Activated B cell treated with CpG ODN at 0.5 μM for 24 hours (primary cell): ENCODE data around the gene C19orf67. TPM values are rescaled to one million over a fixed set of nuclear protein-coding genes. Genes with fewer than 3 reads are reported as not detected.

Source experiments
- ATAC-seq: fragments of 200-7000 bp; cut with Tn5 transposase; one replicate; pipeline ENCODE4 v1.10.0; 2021; ENCODE audit warnings: low read depth, mild to moderate bottlenecking, moderate library complexity
- CTCF ChIA-PET: fragments of 350-600 bp; sonication (Branson Sonifier 250); formaldehyde crosslinking; loops from one replicate; lab custom pipeline; 2021; ENCODE audit warnings: antibody characterized with exemption; lab: Charles Lee
- POLR2A ChIA-PET: fragments of 350-600 bp; sonication (Branson Sonifier 250); formaldehyde crosslinking; loops from one replicate; lab custom pipeline; 2021; ENCODE audit warnings: antibody characterized with exemption; lab: Charles Lee
- DNase-seq: peaks from one replicate; pipeline ENCODE4 v3.0.0; 2022
- H3K27ac Mint-ChIP-seq: one replicate; pipeline ENCODE4 v1.8.0; 2020; ENCODE audit warnings: mixed read lengths
- H3K27me3 Mint-ChIP-seq: one replicate; pipeline ENCODE4 v1.8.0; 2021; ENCODE audit warnings: mixed read lengths
- H3K36me3 Mint-ChIP-seq: one replicate; pipeline ENCODE4 v1.8.0; 2021; ENCODE audit warnings: low read depth, mixed read lengths
- H3K4me1 Mint-ChIP-seq: one replicate; pipeline ENCODE4 v1.8.0; 2021; ENCODE audit warnings: mixed read lengths
- H3K4me3 Mint-ChIP-seq: one replicate; pipeline ENCODE4 v1.8.0; 2020; ENCODE audit warnings: mild to moderate bottlenecking, mixed read lengths
- H3K9me3 Mint-ChIP-seq: one replicate; pipeline ENCODE4 v1.8.0; 2020; ENCODE audit warnings: mixed read lengths
- intact Hi-C: fragments of 100-400 bp; cut with micrococcal nuclease; formaldehyde crosslinking; loops from one replicate; pipeline ENCODE4 v1.15.1; 2024
- total RNA-seq: library from RNA; stranded (reverse); gene quantifications from 2 replicates; pipeline ENCODE4 v1.2.3, GENCODE V29; 2022
- TF ChIP-seq, protein P1 (sequence below): fragments of 200-600 bp; IDR thresholded peaks from one replicate; pipeline ENCODE4 v1.8.0; 2022; ENCODE audit warnings: antibody characterized with exemption, mild to moderate bottlenecking

Gene C19orf67
- total RNA-seq, 1 donor from 2014 or later: not detected

GRCh38 chr19:14063105-14063504 is 22.5 kb downstream of the C19orf67 start:
- no peak overlapping the region for H3K4me3 Mint-ChIP-seq
- CTCF ChIA-PET: no interaction called here
- H3K36me3 Mint-ChIP-seq: no peaks in the 10 kb centered on the region
- no peak for ATAC-seq
- H3K4me1 Mint-ChIP-seq: peaks cover 9% of the 10 kb centered on the region
- TF ChIP-seq, protein P1, sequence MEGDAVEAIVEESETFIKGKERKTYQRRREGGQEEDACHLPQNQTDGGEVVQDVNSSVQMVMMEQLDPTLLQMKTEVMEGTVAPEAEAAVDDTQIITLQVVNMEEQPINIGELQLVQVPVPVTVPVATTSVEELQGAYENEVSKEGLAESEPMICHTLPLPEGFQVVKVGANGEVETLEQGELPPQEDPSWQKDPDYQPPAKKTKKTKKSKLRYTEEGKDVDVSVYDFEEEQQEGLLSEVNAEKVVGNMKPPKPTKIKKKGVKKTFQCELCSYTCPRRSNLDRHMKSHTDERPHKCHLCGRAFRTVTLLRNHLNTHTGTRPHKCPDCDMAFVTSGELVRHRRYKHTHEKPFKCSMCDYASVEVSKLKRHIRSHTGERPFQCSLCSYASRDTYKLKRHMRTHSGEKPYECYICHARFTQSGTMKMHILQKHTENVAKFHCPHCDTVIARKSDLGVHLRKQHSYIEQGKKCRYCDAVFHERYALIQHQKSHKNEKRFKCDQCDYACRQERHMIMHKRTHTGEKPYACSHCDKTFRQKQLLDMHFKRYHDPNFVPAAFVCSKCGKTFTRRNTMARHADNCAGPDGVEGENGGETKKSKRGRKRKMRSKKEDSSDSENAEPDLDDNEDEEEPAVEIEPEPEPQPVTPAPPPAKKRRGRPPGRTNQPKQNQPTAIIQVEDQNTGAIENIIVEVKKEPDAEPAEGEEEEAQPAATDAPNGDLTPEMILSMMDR: no peak
- intact Hi-C loops: no loop called here
- POLR2A ChIA-PET: no interaction called here
- no peaks in the 10 kb centered on the region for H3K9me3 Mint-ChIP-seq
- peaks cover 28% of the 10 kb centered on the region for H3K27me3 Mint-ChIP-seq
- H3K27ac Mint-ChIP-seq: no peak overlapping the region
- DNase-seq: no peak

DNA sequence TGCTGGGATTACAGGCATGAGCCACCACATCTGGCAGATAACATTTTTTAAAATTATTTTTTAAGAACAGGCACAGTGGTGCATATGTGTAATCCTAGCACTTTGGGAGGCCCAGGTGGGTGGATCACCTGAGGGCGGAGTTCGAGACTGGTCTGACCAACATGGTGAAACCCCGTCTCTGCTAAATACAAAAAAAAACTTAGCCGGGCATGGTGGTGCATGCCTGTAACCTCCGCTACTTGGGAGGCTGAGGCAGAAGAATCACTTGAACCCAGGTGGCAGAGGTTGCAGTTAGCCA is 23.1 kb downstream of the C19orf67 start:
- H3K4me3 Mint-ChIP-seq: no peak overlapping the region
- no peaks in the 10 kb centered on the region for H3K9me3 Mint-ChIP-seq
- intact Hi-C loops: no loop called here
- ATAC-seq (no peak), DNase-seq (no peak)
- no peaks in the 10 kb centered on the region for H3K36me3 Mint-ChIP-seq
- ChIA-PET POLR2A (no interaction called here), CTCF (no interaction called here)
- H3K27me3 Mint-ChIP-seq: peaks cover 33% of the 10 kb centered on the region
- H3K4me1 Mint-ChIP-seq: peaks cover 15% of the 10 kb centered on the region
- H3K27ac Mint-ChIP-seq: no peak overlapping the region
- TF ChIP-seq, protein P1: no peak

DNA sequence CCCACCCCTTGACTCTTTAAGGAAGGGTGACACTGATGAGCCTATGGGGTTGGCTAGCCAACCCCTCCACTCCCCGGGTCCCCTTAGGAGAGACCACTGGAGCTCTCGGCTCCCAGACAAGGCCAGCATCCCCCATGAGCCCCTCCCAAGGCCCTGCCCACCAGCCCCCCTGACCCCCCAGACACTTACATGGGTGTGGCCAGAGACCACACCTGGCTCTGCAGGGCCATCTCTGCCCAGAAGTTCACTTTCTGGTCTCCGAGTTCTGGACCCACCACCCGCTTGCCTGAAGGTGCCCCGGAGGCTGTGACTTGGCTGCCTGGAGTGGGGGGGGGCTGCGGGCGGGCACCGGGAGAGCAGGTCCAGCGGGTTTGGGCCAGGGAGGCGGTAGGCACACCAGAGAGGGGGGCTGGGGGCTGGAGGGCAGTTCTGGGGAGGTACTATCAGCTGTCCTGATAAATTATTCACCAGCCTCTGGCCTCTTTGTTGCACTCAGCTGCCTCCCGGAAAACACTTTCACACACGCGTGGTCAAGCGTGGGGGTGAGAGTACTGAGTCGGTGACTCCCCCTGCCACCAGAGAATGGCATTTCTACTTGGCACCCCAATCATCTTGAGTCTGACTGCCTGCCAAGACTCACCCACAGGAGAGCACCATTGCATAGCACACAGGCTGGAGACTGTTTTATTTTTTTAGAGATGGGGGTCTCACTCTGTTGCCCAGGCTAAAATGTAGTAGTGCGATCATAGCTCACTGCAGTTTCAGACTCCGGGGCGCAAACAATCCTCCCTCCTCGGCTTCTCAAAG is 23.6 kb downstream of the C19orf67 start, which contains the start of gene PALM3:
TSS of gene PALM3 (minus strand) at position 326 of the 807 bp plus-strand sequence. CDS start at position 230, 96 bp downstream.
- H3K9me3 Mint-ChIP-seq: no peaks in the 10 kb centered on the region
- H3K4me3 Mint-ChIP-seq: no peak within 1 kb of the TSS
- ATAC-seq: no peak
- intact Hi-C loops: no loop called here
- peaks cover 16% of the 10 kb centered on the region for H3K4me1 Mint-ChIP-seq
- peaks cover 36% of the 10 kb centered on the region for H3K27me3 Mint-ChIP-seq
- no peaks in the 10 kb centered on the region for H3K36me3 Mint-ChIP-seq
- H3K27ac Mint-ChIP-seq: no peak within 1 kb of the TSS
- ChIA-PET CTCF (no interaction called here), POLR2A (no interaction called here)
- no peak for DNase-seq
- TF ChIP-seq, protein P1: no peak

GRCh38 chr19:14061081-14061749 is 24.4 kb downstream of the C19orf67 start:
- H3K4me3 Mint-ChIP-seq: no peak overlapping the region
- DNase-seq (no peak), ATAC-seq (no peak)
- TF ChIP-seq, protein P1: no peak
- peaks cover 39% of the 10 kb centered on the region for H3K27me3 Mint-ChIP-seq
- H3K36me3 Mint-ChIP-seq: no peaks in the 10 kb centered on the region
- peaks cover 18% of the 10 kb centered on the region for H3K4me1 Mint-ChIP-seq
- POLR2A ChIA-PET: interaction anchor here (0.6 kb wide), 1 partner anchor 886 kb away, joined by 3 read pairs; no protein-coding TSS in a partner anchor
- intact Hi-C loops: no loop called here
- no peaks in the 10 kb centered on the region for H3K9me3 Mint-ChIP-seq
- H3K27ac Mint-ChIP-seq: no peak overlapping the region
- CTCF ChIA-PET: interaction anchor here (1.1 to 1.2 kb wide), 2 partner anchors 56 to 75 kb away, joined by 3 read pairs; partner anchors contain the start of genes ASF1B and PRKACA

GRCh38 chr19:14059652-14060155 is 25.9 kb downstream of the C19orf67 start:
- CTCF ChIA-PET: interaction anchor here (1.1 to 1.5 kb wide), 11 partner anchors 9 to 178 kb away, joined by 3 to 9 read pairs (median 4); partner anchors contain the start of genes IL27RA, MISP3 and PRKACA
- peaks cover 18% of the 10 kb centered on the region for H3K4me1 Mint-ChIP-seq
- H3K27me3 Mint-ChIP-seq: peaks cover 39% of the 10 kb centered on the region
- H3K9me3 Mint-ChIP-seq: no peaks in the 10 kb centered on the region
- POLR2A ChIA-PET: interaction anchor here (0.8 to 1.6 kb wide), 2 partner anchors 12 to 177 kb away, joined by 3 read pairs; partner anchors contain the start of gene MISP3
- no peak for ATAC-seq
- no peak overlapping the region for H3K4me3 Mint-ChIP-seq
- no peaks in the 10 kb centered on the region for H3K36me3 Mint-ChIP-seq
- H3K27ac Mint-ChIP-seq: no peak overlapping the region
- no peak for DNase-seq
- TF ChIP-seq, protein P1: no peak
- intact Hi-C loops: no loop called here
